ENCODE measurements around the gene MLLT6. TPM values are rescaled to one million over a fixed set of nuclear protein-coding genes. Genes with fewer than 3 reads are reported as not detected.

Gene MLLT6
- polyA plus RNA-seq, 3 donors = 0.72 to 55.4 (median 0.82) TPM

GRCh38 chr17:38752308-38753070, 47.4 kb downstream of the MLLT6 start, which contains the start of gene PSMB3:
PSMB3 (plus strand) TSS chr17:38752741; CDS start chr17:38752827, 86 bp downstream.
- Histone ChIP-seq H4K20me1 (ENCODE audit: insufficient read depth, low read length) (peaks cover 29% of the 10 kb centered on the region), H3K4me3 (replicated peaks in 1 of 3; ENCODE audit: low read depth in 2 of 3, low read length in 3 of 3) (peak within 1 kb of the TSS; percentile 96 to 99 (median 98)), H3K79me2 (ENCODE audit: insufficient read depth, low read length) (peaks cover 40% of the 10 kb centered on the region), H3K4me2 (replicated peaks; ENCODE audit: extremely low read depth, low read length, poor library complexity, severe bottlenecking) (peak within 1 kb of the TSS; percentile 94), H3K36me3 (replicated peaks in 1 of 2; ENCODE audit: control insufficient read depth in 1 of 2, insufficient read depth in 2 of 2, low read length in 2 of 2) (peaks cover 29 to 30% of the 10 kb centered on the region in 2 donors), H3K9ac (ENCODE audit: insufficient read depth, low read length, poor library complexity, severe bottlenecking) (peak within 1 kb of the TSS; percentile 95), H3K9me3 (replicated peaks in 1 of 2; ENCODE audit: control insufficient read depth in 1 of 2, insufficient read depth in 1 of 2, low read length in 2 of 2) (no peaks in the 10 kb centered on the region), H2AFZ (ENCODE audit: insufficient read depth, low read depth, low read length, poor library complexity, severe bottlenecking) (peak within 1 kb of the TSS; percentile 85), H3K27me3 (ENCODE audit: control insufficient read depth in 2 of 2, insufficient read depth in 2 of 2, low read length in 2 of 2) (peaks cover 11 to 36% of the 10 kb centered on the region in 2 donors), H3K4me1 (ENCODE audit: control insufficient read depth in 1 of 2, insufficient read depth in 2 of 2, low read length in 2 of 2) (peaks cover 55 to 60% of the 10 kb centered on the region in 2 donors), H3K27ac (ENCODE audit: low read depth in 1 of 2, low read length in 2 of 2) (peak within 1 kb of the TSS; percentile 97 to 98)
- H3K36me3 Mint-ChIP-seq = peaks cover 25 to 38% of the 10 kb centered on the region in 2 donors
- H3K27me3 Mint-ChIP-seq (ENCODE audit: low read depth in 3 of 3) = peaks cover 23 to 38% (median 31%) of the 10 kb centered on the region in 3 donors
- H3K4me1 Mint-ChIP-seq = peaks cover 50% of the 10 kb centered on the region
- TF ChIP-seq CTCF (IDR thresholded peaks at IDR 0.05) = no peak
- WGBS (ENCODE audit: insufficient coverage) = under 1% methylated on average over 44 of the region's 44 CpGs
- peak within 1 kb of the TSS; percentile 96 to 100 (median 99) for H3K27ac Mint-ChIP-seq
- peak; percentile 99 to 100 (median 100) for DNase-seq
- H3K9me3 Mint-ChIP-seq = peaks cover 0 to 14% (median 0%) of the 10 kb centered on the region in 7 donors
- intact Hi-C loops (cut with micrococcal nuclease) = loop anchor here (1.0 to 10.0 kb wide), 4 partner anchors 22 to 75 kb away; partner anchors contain the start of gene CISD3 (in 1 of the 2)
- H3K4me3 Mint-ChIP-seq = peak within 1 kb of the TSS; percentile 94 to 100

GRCh38 chr17:38753071-38753506, 48.0 kb downstream of the MLLT6 start:
- Histone ChIP-seq H3K4me1 (ENCODE audit: control insufficient read depth in 1 of 2, insufficient read depth in 2 of 2, low read length in 2 of 2) (peaks cover 49 to 55% of the 10 kb centered on the region in 2 donors), H3K4me2 (replicated peaks; ENCODE audit: extremely low read depth, low read length, poor library complexity, severe bottlenecking) (peak overlapping the region; percentile 94), H3K27me3 (ENCODE audit: control insufficient read depth in 2 of 2, insufficient read depth in 2 of 2, low read length in 2 of 2) (peaks cover 7 to 30% of the 10 kb centered on the region in 2 donors), H3K4me3 (replicated peaks in 1 of 3; ENCODE audit: low read depth in 2 of 3, low read length in 3 of 3) (peak overlapping the region; percentile 96 to 99 (median 98)), H3K9ac (ENCODE audit: insufficient read depth, low read length, poor library complexity, severe bottlenecking) (peak overlapping the region; percentile 95), H3K79me2 (ENCODE audit: insufficient read depth, low read length) (peaks cover 43% of the 10 kb centered on the region), H3K9me3 (replicated peaks in 1 of 2; ENCODE audit: control insufficient read depth in 1 of 2, insufficient read depth in 1 of 2, low read length in 2 of 2) (no peaks in the 10 kb centered on the region), H4K20me1 (ENCODE audit: insufficient read depth, low read length) (peaks cover 34% of the 10 kb centered on the region), H3K36me3 (replicated peaks in 1 of 2; ENCODE audit: control insufficient read depth in 1 of 2, insufficient read depth in 2 of 2, low read length in 2 of 2) (peaks cover 34 to 36% of the 10 kb centered on the region in 2 donors), H3K27ac (ENCODE audit: low read depth in 1 of 2, low read length in 2 of 2) (peak overlapping the region; percentile 97 to 98), H2AFZ (ENCODE audit: insufficient read depth, low read depth, low read length, poor library complexity, severe bottlenecking) (peak overlapping the region; percentile 85)
- Mint-ChIP-seq H3K36me3 (peaks cover 28 to 44% of the 10 kb centered on the region in 2 donors), H3K9me3 (peaks cover 0 to 11% (median 0%) of the 10 kb centered on the region in 7 donors), H3K27ac (peak overlapping the region; percentile 96 to 100 (median 99)), H3K4me3 (peak overlapping the region; percentile 94 to 100), H3K27me3 (ENCODE audit: low read depth in 3 of 3) (peaks cover 21 to 32% (median 28%) of the 10 kb centered on the region in 3 donors), H3K4me1 (peaks cover 47% of the 10 kb centered on the region)
- intact Hi-C loops (cut with micrococcal nuclease) = loop anchor here (5.0 to 10.0 kb wide), 2 partner anchors 52 to 76 kb away; no protein-coding TSS in a partner anchor
- TF ChIP-seq CTCF (IDR thresholded peaks at IDR 0.05) = no peak
- WGBS (ENCODE audit: insufficient coverage) = 11% methylated on average over 22 of the region's 22 CpGs
- DNase-seq = no peak
